Activated gamma-delta T cell treated with anti-CD3 and anti-CD28 coated beads, Interleukin-2, amount 50 U/mL, for 16 hours (primary cell): ENCODE measurements around the gene PPP4R2.
"Not testable (repeated sequence)": the region's sequence is repeated elsewhere in the genome, so short reads cannot be mapped to it uniquely, and the experiment has no call there.

Experiments
- DNase-seq: peaks from one replicate; pipeline ENCODE4 v3.0.0-alpha.2; 2020; ENCODE audit warnings: low read depth

The PPP4R2 gene

GRCh38 chr3:72977060-72977808 is 19.4 kb upstream of the PPP4R2 start:
- no peak for DNase-seq

- no peak for DNase-seq
These were observed 13.8 kb upstream of the PPP4R2 start for GRCh38 chr3:72982609-72983366.

- no peak for DNase-seq
These were observed 11.0 kb upstream of the PPP4R2 start for GRCh38 chr3:72985576-72985975.

- DNase-seq, result no peak
These were observed 5.8 kb upstream of the PPP4R2 start for GRCh38 chr3:72990701-72991395.

GRCh38 chr3:72991522-72991921 is 5.1 kb upstream of the PPP4R2 start:
- no peak for DNase-seq

- DNase-seq, result no peak
These were observed 3.2 kb upstream of the PPP4R2 start for GRCh38 chr3:72993391-72993790.

- DNase-seq, result no peak
These were observed 1.3 kb upstream of the PPP4R2 start for GRCh38 chr3:72995337-72995736.

- DNase-seq, result no peak
These were observed 514 bp upstream of the PPP4R2 start for GRCh38 chr3:72996121-72996472.

- DNase-seq, result peak; percentile 28
These were observed 880 bp downstream of the PPP4R2 start for GRCh38 chr3:72997421-72997961.

- DNase-seq, result no peak
These were observed 1.9 kb downstream of the PPP4R2 start for GRCh38 chr3:72998466-72998865.

- no peak for DNase-seq
These were observed 3.3 kb downstream of the PPP4R2 start for GRCh38 chr3:72999951-73000350.

- DNase-seq, result not testable (repeated sequence)
These were observed 6.4 kb downstream of the PPP4R2 start for GRCh38 chr3:73003050-73003449.

- no peak for DNase-seq
These were observed 7.7 kb downstream of the PPP4R2 start for GRCh38 chr3:73004316-73004715.

GRCh38 chr3:73007992-73008712 is 11.5 kb downstream of the PPP4R2 start:
- no peak for DNase-seq

- no peak for DNase-seq
These were observed 12.4 kb downstream of the PPP4R2 start for GRCh38 chr3:73009008-73009407.

GRCh38 chr3:73009750-73010149 is 13.1 kb downstream of the PPP4R2 start:
- no peak for DNase-seq

- no peak for DNase-seq
These were observed 13.5 kb downstream of the PPP4R2 start for GRCh38 chr3:73010158-73010557.

GRCh38 chr3:73018298-73018697 is 21.7 kb downstream of the PPP4R2 start:
- DNase-seq, result no peak

GRCh38 chr3:73018790-73019441 is 22.3 kb downstream of the PPP4R2 start:
- DNase-seq, result no peak

GRCh38 chr3:73021301-73021835 is 24.8 kb downstream of the PPP4R2 start:
- DNase-seq, result no peak

GRCh38 chr3:73024836-73025235 is 28.2 kb downstream of the PPP4R2 start:
- DNase-seq, result no peak
